ENCODE results near the gene CEP44.

Gene CEP44

DNA sequence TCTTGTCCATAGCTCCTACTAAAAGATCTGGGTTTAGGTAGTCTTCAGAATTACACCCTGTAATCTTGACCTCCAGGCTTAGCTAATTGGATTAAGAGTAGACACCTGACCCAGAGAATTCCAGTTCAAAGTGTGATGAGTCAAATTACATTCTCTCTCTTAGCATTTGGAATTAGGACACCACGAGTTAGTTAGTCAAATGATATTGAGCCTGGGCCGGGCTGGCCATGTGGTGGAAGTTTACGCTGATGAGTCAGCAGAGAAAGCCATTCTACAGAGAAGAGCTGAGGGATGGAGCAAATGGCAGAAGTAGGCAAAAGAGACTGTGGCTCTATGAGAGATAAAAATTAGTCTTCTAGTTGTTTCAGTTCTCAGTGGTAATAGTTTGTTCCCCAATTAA lies 31.1 kb downstream of the CEP44 start:
- no peak overlapping the region for H3K27ac ChIP-seq (ENCODE audit: low read length)
- no peak overlapping the region for H2AFZ ChIP-seq (ENCODE audit: low read length)
- H3F3A ChIP-seq (ENCODE audit: insufficient read depth, low read length) = no peaks in the 10 kb centered on the region
- H3K27me3 ChIP-seq (replicated peaks; ENCODE audit: insufficient read depth, low read length) = no peaks in the 10 kb centered on the region
- no peaks in the 10 kb centered on the region for H3K79me2 ChIP-seq (ENCODE audit: low read length)
- H4K20me1 ChIP-seq (ENCODE audit: insufficient read depth, low read length) = no peaks in the 10 kb centered on the region
- no peak for DNase-seq
- H3K9ac ChIP-seq (ENCODE audit: low read length) = no peak overlapping the region
- no peaks in the 10 kb centered on the region for H3K9me2 ChIP-seq (replicated peaks; ENCODE audit: insufficient read depth, low read length)
- no peaks in the 10 kb centered on the region for H3K9me3 ChIP-seq (replicated peaks; ENCODE audit: insufficient read depth, low read length)
- H3K4me3 ChIP-seq (ENCODE audit: low read length) = no peak overlapping the region
- no peak for TF ChIP-seq EZH2phosphoT487 (IDR thresholded peaks at IDR 0.05; ENCODE audit: low read length)
- no peak for TF ChIP-seq EZH2 (optimal IDR thresholded peaks at IDR 0.05; ENCODE audit: low read depth, low read length)
- TF ChIP-seq, protein P1, sequence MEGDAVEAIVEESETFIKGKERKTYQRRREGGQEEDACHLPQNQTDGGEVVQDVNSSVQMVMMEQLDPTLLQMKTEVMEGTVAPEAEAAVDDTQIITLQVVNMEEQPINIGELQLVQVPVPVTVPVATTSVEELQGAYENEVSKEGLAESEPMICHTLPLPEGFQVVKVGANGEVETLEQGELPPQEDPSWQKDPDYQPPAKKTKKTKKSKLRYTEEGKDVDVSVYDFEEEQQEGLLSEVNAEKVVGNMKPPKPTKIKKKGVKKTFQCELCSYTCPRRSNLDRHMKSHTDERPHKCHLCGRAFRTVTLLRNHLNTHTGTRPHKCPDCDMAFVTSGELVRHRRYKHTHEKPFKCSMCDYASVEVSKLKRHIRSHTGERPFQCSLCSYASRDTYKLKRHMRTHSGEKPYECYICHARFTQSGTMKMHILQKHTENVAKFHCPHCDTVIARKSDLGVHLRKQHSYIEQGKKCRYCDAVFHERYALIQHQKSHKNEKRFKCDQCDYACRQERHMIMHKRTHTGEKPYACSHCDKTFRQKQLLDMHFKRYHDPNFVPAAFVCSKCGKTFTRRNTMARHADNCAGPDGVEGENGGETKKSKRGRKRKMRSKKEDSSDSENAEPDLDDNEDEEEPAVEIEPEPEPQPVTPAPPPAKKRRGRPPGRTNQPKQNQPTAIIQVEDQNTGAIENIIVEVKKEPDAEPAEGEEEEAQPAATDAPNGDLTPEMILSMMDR (IDR thresholded peaks at IDR 0.05; ENCODE audit: low read length) = no peak
- no peak overlapping the region for H3K4me2 ChIP-seq (ENCODE audit: low read depth, low read length)
- H3K4me1 ChIP-seq (ENCODE audit: low read length) = no peaks in the 10 kb centered on the region
- H3K36me3 ChIP-seq (replicated peaks; ENCODE audit: insufficient read depth, low read length) = no peaks in the 10 kb centered on the region

DNA sequence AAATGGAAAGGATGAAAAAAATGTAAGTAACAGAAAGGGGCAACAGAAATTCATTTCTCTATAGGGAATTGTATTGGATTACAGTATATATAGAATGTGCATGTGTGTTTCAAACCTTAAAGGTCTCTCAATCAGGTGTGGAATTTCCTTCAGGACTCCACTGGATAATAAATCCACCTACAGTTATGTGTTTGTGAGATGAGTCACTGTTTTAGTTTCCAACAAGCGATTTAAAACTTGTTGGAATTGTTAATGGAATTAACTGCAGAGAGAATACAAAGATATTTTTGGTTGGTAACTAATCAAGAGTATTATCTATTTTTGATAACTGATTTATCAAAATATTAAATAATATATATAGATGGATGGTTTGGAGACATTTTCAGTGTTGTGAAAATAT lies 32.8 kb downstream of the CEP44 start:
- no peak overlapping the region for H3K4me2 ChIP-seq (ENCODE audit: low read depth, low read length)
- H3K9me2 ChIP-seq (replicated peaks; ENCODE audit: insufficient read depth, low read length) = no peaks in the 10 kb centered on the region
- no peaks in the 10 kb centered on the region for H3K9me3 ChIP-seq (replicated peaks; ENCODE audit: insufficient read depth, low read length)
- DNase-seq = no peak
- no peaks in the 10 kb centered on the region for H3F3A ChIP-seq (ENCODE audit: insufficient read depth, low read length)
- no peaks in the 10 kb centered on the region for H4K20me1 ChIP-seq (ENCODE audit: insufficient read depth, low read length)
- H3K4me3 ChIP-seq (ENCODE audit: low read length) = no peak overlapping the region
- H2AFZ ChIP-seq (ENCODE audit: low read length) = no peak overlapping the region
- H3K27ac ChIP-seq (ENCODE audit: low read length) = no peak overlapping the region
- H3K4me1 ChIP-seq (ENCODE audit: low read length) = no peaks in the 10 kb centered on the region
- no peaks in the 10 kb centered on the region for H3K36me3 ChIP-seq (replicated peaks; ENCODE audit: insufficient read depth, low read length)
- TF ChIP-seq, protein P1 (IDR thresholded peaks at IDR 0.05; ENCODE audit: low read length) = no peak
- TF ChIP-seq EZH2phosphoT487 (IDR thresholded peaks at IDR 0.05; ENCODE audit: low read length) (no peak), EZH2 (optimal IDR thresholded peaks at IDR 0.05; ENCODE audit: low read depth, low read length) (no peak)
- H3K27me3 ChIP-seq (replicated peaks; ENCODE audit: insufficient read depth, low read length) = no peaks in the 10 kb centered on the region
- no peak overlapping the region for H3K9ac ChIP-seq (ENCODE audit: low read length)
- H3K79me2 ChIP-seq (ENCODE audit: low read length) = no peaks in the 10 kb centered on the region

DNA sequence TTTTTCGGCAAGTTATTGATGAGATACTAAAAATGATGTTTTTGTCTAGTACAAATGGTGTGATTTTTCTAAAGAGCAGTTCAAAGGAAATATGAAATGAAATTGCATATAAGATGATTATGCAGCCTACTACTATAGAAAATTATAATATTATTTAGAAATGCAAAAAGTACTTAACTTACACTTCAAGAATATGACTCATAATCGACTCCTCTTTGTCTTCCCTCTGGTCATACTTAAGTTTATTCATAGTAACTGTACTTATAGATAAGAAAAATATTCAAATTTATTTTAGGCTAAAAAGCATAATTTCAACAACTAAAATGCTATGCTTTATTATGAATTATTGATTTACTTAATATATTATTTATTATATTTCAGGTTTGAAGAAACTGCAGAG lies 33.2 kb downstream of the CEP44 start:
- no peaks in the 10 kb centered on the region for H3K4me1 ChIP-seq (ENCODE audit: low read length)
- no peaks in the 10 kb centered on the region for H3K79me2 ChIP-seq (ENCODE audit: low read length)
- no peaks in the 10 kb centered on the region for H3K9me3 ChIP-seq (replicated peaks; ENCODE audit: insufficient read depth, low read length)
- no peak for DNase-seq
- H3K9ac ChIP-seq (ENCODE audit: low read length) = no peak overlapping the region
- H3K27me3 ChIP-seq (replicated peaks; ENCODE audit: insufficient read depth, low read length) = no peaks in the 10 kb centered on the region
- no peaks in the 10 kb centered on the region for H4K20me1 ChIP-seq (ENCODE audit: insufficient read depth, low read length)
- H3K27ac ChIP-seq (ENCODE audit: low read length) = no peak overlapping the region
- no peaks in the 10 kb centered on the region for H3K9me2 ChIP-seq (replicated peaks; ENCODE audit: insufficient read depth, low read length)
- no peak overlapping the region for H3K4me2 ChIP-seq (ENCODE audit: low read depth, low read length)
- no peak overlapping the region for H2AFZ ChIP-seq (ENCODE audit: low read length)
- no peak for TF ChIP-seq EZH2 (optimal IDR thresholded peaks at IDR 0.05; ENCODE audit: low read depth, low read length)
- no peak for TF ChIP-seq EZH2phosphoT487 (IDR thresholded peaks at IDR 0.05; ENCODE audit: low read length)
- TF ChIP-seq, protein P1 (IDR thresholded peaks at IDR 0.05; ENCODE audit: low read length) = no peak
- no peak overlapping the region for H3K4me3 ChIP-seq (ENCODE audit: low read length)
- H3K36me3 ChIP-seq (replicated peaks; ENCODE audit: insufficient read depth, low read length) = no peaks in the 10 kb centered on the region
- no peaks in the 10 kb centered on the region for H3F3A ChIP-seq (ENCODE audit: insufficient read depth, low read length)

Data from MM.1S (cell line).